Fibroblast of the conjunctiva (primary cell): ENCODE data around the gene FNTB.

Source experiments
- DNase-seq: peaks from one replicate; pipeline ENCODE4 v3.0.0-alpha.2; 2010; ENCODE audit warnings: low read depth

The FNTB gene

DNA sequence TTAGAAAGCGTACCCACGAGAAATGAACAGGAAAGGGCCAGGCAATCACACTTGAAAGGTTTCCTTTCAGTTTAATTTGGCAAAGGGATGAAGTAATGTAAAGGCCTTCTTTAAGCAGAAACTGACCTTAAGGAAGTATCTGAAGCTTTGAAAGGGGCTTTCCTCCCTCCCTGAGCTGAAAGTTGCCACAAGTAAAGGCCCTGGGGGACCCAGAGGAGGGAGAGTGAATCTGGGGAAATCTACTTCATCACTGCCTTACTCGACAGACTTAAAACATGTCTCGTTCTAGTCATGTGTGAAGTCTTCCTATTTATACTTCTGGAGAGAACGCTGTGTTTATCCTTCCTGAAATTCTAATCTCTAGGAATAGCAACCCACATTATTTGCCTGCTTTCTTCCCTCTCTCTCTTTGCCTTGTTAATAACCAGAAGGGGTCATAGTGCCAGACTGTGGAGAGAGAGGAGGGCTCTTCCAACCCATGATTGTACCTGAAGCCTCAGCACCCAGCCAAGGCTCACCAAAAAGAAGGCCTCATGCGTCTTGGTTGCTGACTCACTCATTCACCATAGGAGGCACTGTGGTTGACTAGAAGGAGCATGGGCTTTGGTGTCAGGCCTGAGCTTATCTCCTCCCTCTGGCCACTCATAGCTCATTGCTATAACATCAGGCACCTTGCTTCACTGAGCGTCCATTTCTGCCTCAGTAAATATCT, 33.9 kb upstream of the FNTB start:
- no peak for DNase-seq

DNA sequence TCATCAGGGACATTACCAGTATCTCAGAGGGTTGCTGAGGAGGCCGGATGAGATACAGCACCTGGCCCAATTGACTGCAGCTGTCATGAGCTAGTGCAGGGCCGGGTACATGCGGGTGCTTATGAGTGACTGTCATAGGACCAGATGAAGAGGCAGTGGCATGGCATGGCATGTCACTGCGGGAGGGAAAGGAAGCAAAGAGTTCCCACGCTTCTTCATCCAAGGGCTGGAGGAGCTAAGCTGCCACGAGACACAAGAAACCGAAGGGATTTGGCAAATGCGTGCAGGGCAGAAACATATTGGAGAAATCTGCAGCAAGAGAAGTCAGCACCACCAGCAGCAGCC, 33.4 kb upstream of the FNTB start:
- no peak for DNase-seq

DNA sequence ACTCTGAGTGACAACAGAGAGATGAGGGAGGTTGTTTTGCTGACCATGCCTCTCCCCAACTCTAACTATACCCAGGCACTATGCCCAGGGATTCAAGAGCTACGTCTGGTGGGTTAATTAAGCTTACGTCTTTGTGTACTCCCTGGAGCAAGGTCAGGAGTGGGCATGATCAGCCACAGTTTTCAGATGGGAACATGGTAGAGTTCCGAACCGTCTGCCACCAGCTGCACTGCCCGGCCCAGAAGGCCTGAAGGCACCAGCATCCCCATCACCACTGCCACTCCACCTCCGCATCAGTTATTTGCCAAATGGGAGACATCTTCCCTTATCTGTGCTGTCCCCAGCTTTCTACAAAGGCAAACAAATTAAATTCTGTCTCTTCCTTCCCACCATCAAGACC, 33.0 kb upstream of the FNTB start:
- DNase-seq = no peak

DNA sequence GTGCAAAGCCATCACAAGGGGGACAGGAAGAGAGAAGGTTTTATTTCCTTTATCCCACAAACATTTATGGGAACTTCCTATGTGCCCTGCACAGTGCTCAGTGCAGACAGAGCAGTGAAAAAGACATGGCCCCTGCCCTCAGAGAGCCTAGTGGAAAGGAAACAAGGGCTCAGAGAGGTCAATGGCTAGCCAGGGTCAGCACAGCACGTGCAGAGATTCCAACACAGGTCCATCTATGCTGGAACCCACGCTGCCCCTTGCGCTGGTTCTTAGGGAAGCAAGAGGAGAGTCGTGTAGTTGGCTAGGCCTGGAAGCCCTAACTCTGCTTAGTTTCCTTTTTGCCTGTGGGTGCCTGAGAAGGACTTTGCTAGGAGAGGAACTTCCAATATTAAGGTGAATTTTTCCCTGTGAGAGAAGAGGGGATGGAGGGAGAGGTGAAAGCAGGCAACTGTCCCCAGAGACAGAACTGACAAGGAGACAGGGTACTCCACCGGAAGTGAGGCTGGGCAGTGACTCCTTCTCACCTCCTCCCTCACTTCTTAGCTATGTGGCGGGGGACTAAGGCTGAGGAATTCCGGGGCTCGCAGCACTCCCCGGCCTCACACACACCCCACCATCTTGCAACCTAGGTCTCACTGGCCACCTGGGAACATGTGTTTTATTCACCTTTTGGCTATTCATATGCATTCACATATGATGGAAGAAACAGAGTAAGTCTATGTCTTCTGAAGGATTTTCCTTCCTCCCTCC, 32.0 kb upstream of the FNTB start:
- no peak for DNase-seq

DNA sequence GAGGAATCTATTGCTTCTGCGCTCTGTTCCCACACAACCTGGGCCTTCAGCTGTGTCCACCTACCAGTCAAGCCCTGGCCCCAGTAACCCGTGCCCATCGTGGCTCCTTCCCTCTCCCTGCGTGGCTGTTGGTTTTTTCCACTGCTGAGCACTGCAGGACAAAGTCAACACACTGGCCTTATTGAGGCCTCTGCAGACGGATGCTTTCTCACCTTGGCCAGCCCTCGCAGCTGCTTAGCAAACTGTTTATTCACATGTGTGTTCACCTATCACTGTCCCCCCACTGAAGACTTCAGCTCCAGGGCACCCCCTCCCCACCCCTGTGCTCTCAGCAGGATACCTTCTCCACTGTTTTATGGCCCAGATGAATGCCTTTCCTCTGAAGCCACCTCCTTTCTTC, 31.4 kb upstream of the FNTB start:
- no peak for DNase-seq

DNA sequence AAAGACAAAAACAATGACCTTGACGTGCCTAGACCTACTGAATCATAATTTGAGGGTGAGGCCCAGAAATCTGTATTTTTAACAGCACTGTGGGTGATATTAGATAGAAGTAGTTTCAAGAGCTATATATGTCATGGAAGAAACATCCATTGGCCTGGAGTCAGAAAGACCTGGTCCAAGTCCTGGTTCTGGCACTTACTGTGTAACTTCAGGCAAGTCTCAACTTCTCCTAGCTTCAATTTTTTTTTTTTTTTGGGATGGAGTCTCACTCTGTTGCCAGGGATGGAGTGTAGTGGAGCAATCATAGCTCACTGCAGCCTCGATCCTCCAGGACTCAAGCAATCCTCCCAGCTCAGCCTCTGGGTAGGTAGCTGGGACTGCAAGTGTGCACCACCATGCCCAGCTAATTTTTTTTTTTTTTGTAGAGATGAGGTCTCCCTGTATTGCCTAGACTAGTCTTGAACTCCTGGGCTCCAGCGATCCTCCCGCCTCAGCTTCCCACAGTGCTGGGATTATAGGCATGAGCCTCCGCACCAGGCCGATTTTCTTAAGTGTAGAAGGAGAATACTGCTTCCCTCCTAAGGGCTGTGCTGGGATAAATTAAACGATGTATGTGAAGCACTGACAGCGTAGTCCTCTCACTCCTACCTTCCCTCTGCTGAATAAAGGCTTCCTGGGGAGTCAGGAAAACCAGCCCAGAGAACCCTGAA, 29.8 kb upstream of the FNTB start:
- no peak for DNase-seq

DNA sequence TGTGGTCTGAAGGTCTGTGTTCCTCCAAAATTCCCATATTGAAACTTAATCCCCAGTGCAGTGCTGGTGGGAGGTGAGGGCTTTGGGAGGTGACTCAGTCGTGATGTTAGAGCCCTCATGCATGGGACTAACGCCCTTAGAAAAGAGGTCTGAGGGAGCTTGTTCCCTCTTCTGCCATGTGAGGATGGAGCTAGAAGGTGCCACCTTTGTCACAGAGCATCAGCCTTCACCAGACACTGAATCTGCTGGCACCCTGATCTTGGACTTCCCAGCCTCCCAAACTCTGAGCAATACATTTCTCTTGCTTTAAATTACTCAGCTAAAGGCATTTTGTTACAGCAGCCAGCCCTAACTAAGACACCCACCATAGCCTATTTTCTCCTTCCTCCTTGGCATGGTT, 28.5 kb upstream of the FNTB start:
- DNase-seq = no peak

DNA sequence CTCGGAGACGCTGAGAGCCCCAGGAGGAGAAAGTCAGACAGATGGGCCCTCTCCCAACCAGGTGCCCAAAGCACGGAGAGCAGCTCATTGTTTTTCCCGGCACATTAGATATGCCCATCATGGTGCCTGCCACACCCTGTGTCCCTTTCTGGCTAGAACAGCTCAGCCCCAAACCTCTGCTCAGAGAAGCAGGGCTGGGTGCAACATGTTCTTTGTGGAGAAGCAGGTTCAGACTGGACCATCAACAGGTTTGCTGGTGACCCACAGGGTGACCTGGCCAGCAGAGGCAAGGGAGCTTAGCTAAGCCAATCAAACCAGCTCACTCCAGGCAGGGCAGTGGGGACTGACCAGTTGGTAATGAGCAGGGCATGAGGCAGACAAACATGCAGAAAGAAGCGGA, 28.0 kb upstream of the FNTB start:
- no peak for DNase-seq

DNA sequence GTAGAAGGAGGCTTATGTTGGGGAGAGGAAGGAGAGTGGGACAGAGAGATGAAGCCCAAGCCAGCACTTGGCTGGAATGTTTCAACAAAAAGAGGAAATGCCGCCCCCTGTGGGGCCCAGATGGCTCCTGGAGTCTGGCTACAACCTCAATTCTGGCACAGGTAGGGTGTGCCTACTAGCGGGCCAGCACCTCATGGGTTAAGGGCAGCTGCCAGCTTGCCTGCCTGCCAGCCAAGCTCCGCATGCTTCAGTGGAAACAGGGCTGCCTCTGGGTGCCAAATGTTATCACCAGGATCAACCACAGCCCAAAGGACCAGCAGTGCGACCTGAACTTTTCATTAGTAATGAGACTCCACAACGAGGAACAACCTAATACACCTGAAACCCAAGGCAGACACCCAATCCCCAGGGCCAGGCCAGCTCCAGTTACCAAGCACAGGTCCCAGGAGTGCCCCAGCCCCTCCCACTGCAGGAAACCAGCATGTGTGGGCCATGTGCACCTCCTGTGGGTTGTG, 25.9 kb upstream of the FNTB start:
- no peak for DNase-seq

DNA sequence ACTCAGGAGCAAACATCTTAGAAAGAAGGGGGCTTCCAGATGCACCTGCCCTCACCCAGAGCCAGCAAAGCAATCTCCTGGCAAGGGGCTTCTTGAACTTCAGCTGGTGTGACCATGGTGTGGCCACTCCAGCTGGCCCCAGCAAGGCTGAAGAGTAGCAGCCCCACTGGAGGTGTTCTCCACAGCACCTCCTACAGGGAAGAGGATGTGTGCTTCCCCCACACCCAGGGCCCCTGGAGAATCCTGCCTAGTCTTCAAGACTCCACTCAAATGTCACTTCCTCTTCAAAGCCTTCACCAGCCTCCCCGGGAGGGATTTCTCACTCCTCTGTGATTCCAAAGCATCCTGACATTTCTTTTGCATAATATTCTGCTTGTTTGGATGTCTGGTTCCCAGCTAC, 23.1 kb upstream of the FNTB start:
- DNase-seq = no peak

DNA sequence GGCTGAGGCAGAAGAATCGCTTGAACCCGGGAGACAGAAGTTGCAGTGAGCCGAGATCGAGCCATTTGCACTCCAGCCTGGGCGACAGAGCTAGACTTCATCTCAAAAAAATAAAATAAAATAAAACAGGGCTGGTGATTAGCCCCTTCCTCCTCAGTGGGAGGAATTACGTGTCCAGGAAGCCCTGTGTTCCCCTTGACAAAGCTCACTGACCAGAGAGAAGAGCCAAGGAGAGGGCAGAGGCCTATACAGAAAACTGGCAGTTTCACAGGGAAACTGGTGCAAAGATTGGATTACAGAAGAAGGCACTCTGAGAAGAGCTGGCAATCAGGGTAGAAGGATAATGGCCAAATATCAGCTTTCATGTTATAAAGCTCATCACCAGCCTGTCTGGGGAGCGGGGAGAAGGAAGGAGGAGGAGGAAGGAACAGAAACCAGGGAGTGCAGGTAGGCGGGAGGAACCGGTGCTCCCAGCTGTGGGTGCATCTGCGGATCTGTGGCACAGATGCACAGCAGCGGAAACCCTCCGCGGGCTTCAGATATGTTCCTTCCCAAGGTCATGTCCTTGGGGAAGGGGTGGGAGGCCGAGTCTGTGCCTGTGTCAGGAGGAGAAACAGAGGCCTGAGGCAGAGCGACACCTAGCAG, 21.2 kb upstream of the FNTB start:
- no peak for DNase-seq

DNA sequence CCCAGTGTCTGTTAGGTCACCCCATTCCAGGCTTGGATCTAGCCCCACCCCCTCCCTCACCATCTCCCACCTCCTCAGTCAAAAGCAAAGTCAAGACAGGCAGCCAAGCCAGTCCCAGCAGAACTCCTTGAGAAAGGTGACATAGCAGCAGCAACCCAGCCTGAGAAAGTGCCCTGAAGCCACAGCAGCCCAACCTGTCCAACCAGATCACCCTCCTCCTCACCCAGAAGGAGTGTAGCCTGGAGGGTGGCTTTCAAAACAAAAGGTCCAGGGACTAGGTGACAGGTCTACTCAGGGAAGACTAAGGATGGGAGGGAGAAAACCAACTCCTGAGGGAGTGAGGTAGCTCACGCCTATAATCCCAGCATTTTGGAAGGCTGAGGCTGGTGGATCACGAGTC, 19.7 kb upstream of the FNTB start:
- no peak for DNase-seq

DNA sequence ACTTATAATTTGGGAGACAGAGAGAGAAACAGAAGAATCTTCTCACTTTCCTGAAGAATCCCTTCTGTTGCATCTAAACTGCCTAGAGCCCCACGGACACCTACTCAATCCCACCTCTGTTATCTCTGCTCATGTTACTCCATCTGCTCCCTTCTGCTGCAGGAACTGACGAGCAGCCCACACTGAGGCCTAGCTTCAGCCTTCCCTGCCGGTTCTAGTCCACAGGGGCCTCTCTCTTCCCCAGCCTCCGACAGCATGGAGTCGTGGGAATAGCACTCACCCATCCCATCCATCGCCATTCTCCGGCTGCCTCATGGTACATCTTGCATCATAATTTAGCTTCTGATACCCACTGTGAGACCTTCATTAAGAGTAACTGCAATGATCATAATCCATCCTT, 18.5 kb upstream of the FNTB start:
- no peak for DNase-seq

DNA sequence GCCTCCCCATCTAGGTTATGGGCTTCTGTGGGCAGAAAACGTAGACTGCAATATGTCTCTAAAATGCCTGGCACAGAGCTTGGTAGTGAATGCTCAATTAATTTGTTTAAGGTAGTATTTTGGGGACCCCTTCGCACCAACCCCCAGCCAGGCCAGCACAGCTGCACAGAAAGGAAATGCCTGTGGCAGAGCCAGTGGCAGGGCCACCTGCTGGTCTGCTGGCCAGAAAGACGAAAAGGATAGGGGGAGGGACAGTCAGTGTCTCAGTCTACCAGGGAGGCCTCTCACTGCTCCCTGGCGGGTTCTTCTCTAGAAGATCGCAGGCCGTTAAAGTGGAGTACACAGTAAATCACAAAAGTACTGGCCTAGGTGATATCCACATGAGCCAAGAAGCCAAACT, 18.0 kb upstream of the FNTB start:
- no peak for DNase-seq

DNA sequence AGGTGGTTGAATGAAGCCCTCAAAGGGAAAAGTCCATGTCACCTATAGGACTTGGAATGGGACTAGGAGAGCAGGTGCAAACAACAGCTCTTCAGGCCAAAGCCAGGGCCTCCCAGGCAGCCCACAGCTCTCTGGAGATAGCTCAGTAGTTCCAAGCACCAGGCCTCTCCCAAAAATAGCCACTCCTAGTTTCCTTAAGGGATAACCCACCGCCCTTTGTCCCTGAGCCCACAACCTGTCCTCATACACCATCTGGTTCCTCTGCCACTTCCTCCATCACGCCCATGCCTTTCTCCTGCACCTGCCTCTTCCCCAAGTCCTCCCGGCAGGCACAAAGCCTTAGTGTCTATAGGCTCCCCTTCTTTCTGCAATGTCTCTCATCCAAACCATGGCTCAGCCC, 16.7 kb upstream of the FNTB start:
- no peak for DNase-seq

DNA sequence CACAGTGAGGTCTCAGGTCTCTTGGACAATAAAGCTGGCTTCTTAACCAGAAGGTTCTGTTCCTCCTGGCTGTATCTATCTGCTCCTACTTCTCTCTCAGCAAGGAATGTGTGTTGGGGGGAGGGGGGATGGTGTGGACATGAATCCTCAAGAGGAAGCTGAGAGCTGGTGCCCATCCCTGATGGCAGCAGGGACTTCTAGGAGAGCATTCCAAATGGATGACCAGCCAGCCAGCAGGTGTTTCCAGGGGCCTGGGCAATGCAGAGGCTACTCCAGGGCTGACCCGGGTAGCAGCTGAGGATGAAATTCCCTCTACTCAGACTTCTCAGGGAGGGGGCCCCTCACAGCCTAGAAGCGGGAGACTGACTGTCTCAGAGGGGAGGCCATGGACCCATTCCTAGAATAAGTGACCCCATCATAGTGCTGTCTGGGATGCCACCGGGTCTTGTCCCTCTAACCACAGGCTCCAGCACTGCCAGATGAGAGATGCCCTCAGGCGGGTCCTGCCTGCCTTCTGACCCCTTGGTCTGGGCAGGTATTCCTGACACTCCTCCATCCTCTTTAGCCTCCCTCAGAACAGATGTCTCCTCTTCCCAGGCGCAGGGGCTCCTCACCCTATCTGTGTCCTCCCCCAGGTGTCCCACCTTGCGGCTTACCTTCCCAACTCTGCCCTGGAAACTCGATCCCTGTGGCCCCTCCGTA, 15.8 kb upstream of the FNTB start:
- no peak for DNase-seq

DNA sequence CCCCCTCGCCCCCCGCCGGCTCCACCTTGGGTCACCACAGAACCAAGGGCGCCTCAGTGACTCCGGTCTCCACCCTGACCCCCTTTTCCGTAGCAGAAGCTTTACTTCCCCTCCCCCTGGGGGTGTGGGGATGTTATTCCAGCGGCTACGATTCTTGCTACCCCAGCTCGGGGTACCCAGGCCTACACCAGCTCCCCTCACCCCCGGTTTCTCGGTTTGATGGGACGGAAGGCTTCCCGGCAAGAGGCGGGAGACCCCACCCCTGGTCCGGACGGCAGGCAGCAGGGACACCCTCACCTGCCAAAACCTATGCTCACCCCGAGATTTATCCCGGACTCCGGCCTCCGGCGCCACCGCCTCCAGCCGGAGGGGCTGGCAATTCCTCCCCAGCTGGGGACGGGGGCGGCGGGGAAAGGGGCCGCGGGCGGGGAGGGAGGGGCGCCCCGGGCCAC, 15.2 kb upstream of the FNTB start:
- DNase-seq = no peak

DNA sequence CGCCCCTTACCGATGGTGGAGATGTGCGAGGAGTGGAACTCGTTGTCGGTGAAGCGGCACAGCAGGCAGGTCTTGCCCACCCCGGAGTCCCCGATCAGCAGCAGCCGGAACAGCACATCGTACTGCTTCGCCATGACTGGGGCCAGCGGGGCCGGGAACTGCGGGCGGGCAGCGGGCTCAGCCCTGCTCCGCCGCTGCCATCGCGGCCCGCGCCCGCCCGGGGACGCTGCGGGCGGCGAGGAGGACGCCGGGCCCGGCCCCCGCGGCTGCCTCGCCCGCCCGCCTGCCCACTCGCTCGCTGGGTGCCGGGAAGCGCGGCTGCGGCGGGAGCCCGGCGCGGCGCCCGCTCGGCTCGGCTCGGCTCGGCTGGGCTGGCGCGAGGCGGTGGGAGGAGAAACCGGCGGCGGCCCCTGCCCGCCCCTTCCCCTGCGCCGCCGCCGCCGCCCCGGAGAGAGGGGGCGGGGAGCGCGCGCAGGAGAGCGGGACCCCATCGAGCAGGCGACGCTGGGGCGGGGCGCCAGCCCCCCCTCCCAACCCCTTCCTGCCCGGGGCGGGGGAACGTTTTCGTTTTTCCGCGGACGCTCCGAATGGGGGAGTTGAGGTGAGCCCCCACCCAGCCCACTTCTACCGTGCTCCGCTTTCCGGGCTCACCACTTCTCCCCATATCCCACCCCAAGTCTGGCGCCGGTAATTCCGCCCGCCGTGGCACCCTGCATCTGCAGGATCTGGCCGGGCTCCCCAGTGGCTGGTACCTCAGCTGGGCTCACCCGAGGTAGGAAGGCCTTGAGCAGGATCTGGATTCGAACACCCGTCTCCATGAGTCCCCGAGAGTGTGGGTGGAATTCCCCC, 14.5 kb upstream of the FNTB start, which contains the start of gene RAB15:
RAB15 (minus strand) TSS at position 394 of the 849 bp plus-strand sequence; CDS start at position 134, 260 bp downstream.
- DNase-seq = no peak

DNA sequence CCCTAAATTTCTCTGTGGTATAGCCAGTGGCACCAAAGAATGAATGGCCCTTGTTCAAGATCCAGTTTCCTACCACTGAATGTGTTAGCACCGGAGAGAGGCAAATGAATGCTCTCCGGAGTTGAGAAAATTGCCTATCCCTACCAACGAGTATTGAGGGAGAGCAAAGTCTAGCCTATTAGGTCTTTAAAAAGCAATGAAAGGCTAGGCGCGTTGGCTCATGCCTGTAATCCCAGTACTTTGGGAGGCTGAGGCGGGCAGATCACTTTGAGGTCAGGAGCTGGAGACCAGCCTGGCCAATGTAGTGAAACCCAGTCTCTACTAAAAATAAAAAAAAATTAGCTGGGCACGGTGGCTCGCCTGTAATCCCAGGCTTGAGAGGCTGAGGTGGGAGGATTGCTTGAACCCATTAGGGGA, 13.7 kb upstream of the FNTB start:
- DNase-seq = no peak

DNA sequence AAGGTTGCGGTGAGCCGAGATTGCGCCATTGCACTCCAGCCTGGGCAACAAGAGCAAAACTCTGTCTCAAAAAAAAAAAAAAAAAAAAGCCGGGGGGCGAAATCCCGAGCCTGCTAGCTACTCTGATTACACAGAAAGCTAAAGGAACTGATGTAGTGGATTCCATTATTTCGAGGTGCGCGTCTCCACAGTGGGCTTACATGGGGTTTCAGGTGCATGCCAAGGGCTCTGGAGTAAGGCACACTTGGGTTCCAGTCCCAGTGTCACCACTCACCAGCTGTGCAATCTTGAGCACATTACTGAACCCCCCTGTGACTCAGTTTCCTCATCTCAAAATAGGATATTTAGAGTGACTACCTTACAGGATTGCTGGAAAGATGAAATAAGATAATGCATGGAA, 12.9 kb upstream of the FNTB start:
- no peak for DNase-seq

DNA sequence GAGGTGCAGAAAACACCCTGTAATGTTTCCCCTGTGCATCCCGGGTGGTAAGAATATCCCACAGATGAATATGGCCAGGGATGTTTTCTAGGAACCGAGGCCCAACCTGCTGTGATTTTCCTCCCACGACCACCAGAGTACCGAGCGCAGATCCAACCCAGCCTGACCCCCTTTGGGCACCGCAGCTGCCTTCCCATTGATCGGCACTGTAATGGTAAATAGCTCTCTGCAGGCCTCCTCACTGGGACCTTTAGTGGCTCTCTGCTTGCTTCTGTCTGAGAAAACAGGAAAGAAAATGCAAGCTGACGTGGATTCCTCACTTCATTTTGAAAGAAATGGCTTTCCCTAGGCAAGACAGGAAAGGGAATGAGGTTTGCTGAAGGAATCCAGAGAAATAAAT, 12.1 kb upstream of the FNTB start:
- no peak for DNase-seq
